Measurements from ENCODE around the gene DEFB129.

Gene DEFB129

GRCh38 chr20:226958-227357 lies at the start of gene DEFB129:
Gene DEFB129 (plus strand): TSS chr20:227258. CDS start chr20:227289, 31 bp downstream.
- Mint-ChIP-seq H3K4me1 (no peaks in the 10 kb centered on the region), H3K27ac (no peak within 1 kb of the TSS), H3K27me3 (ENCODE audit: low read depth) (peaks cover 33% of the 10 kb centered on the region), H3K4me3 (no peak within 1 kb of the TSS), H3K9me3 (peaks cover under 1% of the 10 kb centered on the region), H3K36me3 (ENCODE audit: low read depth) (no peaks in the 10 kb centered on the region)
- no peak for TF ChIP-seq CTCF (IDR thresholded peaks at IDR 0.05; ENCODE audit: unreplicated experiment in 3 of 3)

- H3K27ac Mint-ChIP-seq = no peak overlapping the region
- peaks cover 15% of the 10 kb centered on the region for H3K9me3 Mint-ChIP-seq
- no peak overlapping the region for H3K4me3 Mint-ChIP-seq
- H3K27me3 Mint-ChIP-seq (ENCODE audit: low read depth) = peaks cover 69% of the 10 kb centered on the region
- no peaks in the 10 kb centered on the region for H3K36me3 Mint-ChIP-seq (ENCODE audit: low read depth)
- H3K4me1 Mint-ChIP-seq = no peaks in the 10 kb centered on the region
- TF ChIP-seq CTCF (IDR thresholded peaks at IDR 0.05; ENCODE audit: unreplicated experiment in 3 of 3) = no peak
These were observed 42.8 kb upstream of the DEFB129 start for GRCh38 chr20:184288-184687.

GRCh38 chr20:187733-188132 lies 39.3 kb upstream of the DEFB129 start:
- no peak overlapping the region for H3K27ac Mint-ChIP-seq
- H3K27me3 Mint-ChIP-seq (ENCODE audit: low read depth) = peaks cover 62% of the 10 kb centered on the region
- no peaks in the 10 kb centered on the region for H3K36me3 Mint-ChIP-seq (ENCODE audit: low read depth)
- H3K4me3 Mint-ChIP-seq = no peak overlapping the region
- peaks cover 21% of the 10 kb centered on the region for H3K9me3 Mint-ChIP-seq
- no peaks in the 10 kb centered on the region for H3K4me1 Mint-ChIP-seq
- no peak for TF ChIP-seq CTCF (IDR thresholded peaks at IDR 0.05; ENCODE audit: unreplicated experiment in 3 of 3)

GRCh38 chr20:189611-190010 lies 37.4 kb upstream of the DEFB129 start, which contains the start of gene DEFB128:
Gene DEFB128 (minus strand): TSS chr20:189711. CDS start chr20:189623, 88 bp downstream.
- no peak for TF ChIP-seq CTCF (IDR thresholded peaks at IDR 0.05; ENCODE audit: unreplicated experiment in 3 of 3)
- Mint-ChIP-seq H3K4me3 (no peak within 1 kb of the TSS), H3K36me3 (ENCODE audit: low read depth) (no peaks in the 10 kb centered on the region), H3K27ac (no peak within 1 kb of the TSS), H3K27me3 (ENCODE audit: low read depth) (peaks cover 58% of the 10 kb centered on the region), H3K9me3 (peaks cover 10% of the 10 kb centered on the region), H3K4me1 (no peaks in the 10 kb centered on the region)

GRCh38 chr20:198225-198624 lies 28.8 kb upstream of the DEFB129 start:
- no peak overlapping the region for H3K4me3 Mint-ChIP-seq

More at GRCh38 chr20:198225-198624, 28.8 kb upstream of the DEFB129 start:
- peaks cover 51% of the 10 kb centered on the region for H3K27me3 Mint-ChIP-seq (ENCODE audit: low read depth)
- TF ChIP-seq CTCF (IDR thresholded peaks at IDR 0.05; ENCODE audit: unreplicated experiment in 3 of 3) = no peak
- H3K4me1 Mint-ChIP-seq = no peaks in the 10 kb centered on the region
- no peaks in the 10 kb centered on the region for H3K36me3 Mint-ChIP-seq (ENCODE audit: low read depth)
- peaks cover 5% of the 10 kb centered on the region for H3K9me3 Mint-ChIP-seq
- H3K27ac Mint-ChIP-seq = no peak overlapping the region

Data from nephron (organoid).